Prostate gland (tissue), 2 donors: Measurements from ENCODE around the gene TMEM14A.

Experiments used
- POLR2A ChIP-seq: fragments of 450-650 bp; IDR thresholded peaks from one replicate; pipeline ENCODE4 v1.6.1; 2016; ENCODE audit warnings: antibody characterized with exemption, mild to moderate bottlenecking
- TF ChIP-seq, protein P1 (sequence below), 4 experiments: fragments of 200-600 bp in 2 of 4; fragments of 450-650 bp in 2 of 4; sonication (generic) in 2 of 4; IDR thresholded peaks; 1 replicate in 3 of 4; 2 replicates in 1 of 4; pipeline ENCODE4 v1.5.1; 2016 to 2019; ENCODE audit warnings: antibody characterized with exemption in 4 of 4, mild to moderate bottlenecking in 2 of 4, moderate library complexity in 2 of 4

DNA sequence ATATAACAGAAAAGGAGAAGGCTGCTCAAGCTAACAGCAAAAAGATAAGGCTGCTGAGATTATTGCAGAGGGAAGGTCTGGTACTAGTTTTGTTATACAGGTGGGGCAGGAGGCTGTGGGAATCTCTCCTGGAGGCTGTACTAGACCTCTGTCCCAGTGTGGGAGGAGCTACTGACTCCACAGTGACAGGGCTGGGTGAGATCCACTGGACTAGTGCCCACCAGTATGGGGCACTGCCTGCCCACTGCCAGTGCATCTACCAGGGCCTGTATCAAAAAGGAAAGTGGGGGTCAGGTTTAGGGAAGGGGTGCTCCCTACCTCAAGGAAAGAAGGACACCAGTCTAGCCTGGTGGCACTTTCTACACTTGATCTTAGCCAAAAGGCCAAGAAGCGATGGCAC is 62.3 kb downstream of the TMEM14A start:
- TF ChIP-seq, protein P1, sequence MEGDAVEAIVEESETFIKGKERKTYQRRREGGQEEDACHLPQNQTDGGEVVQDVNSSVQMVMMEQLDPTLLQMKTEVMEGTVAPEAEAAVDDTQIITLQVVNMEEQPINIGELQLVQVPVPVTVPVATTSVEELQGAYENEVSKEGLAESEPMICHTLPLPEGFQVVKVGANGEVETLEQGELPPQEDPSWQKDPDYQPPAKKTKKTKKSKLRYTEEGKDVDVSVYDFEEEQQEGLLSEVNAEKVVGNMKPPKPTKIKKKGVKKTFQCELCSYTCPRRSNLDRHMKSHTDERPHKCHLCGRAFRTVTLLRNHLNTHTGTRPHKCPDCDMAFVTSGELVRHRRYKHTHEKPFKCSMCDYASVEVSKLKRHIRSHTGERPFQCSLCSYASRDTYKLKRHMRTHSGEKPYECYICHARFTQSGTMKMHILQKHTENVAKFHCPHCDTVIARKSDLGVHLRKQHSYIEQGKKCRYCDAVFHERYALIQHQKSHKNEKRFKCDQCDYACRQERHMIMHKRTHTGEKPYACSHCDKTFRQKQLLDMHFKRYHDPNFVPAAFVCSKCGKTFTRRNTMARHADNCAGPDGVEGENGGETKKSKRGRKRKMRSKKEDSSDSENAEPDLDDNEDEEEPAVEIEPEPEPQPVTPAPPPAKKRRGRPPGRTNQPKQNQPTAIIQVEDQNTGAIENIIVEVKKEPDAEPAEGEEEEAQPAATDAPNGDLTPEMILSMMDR (IDR thresholded peaks at IDR 0.05) = no peak
- no peak for TF ChIP-seq POLR2A
